ENCODE data around the gene UBIAD1.
A peak's percentile ranks its signal among the peaks of the same experiment; 100 is the strongest.

UBIAD1 gene

GRCh38 chr1:11311816-11312755 is 39.1 kb downstream of the UBIAD1 start:
- no peak for DNase-seq (ENCODE audit: low read depth)

- DNase-seq (ENCODE audit: low read depth): no peak
These were observed 42.0 kb downstream of the UBIAD1 start for GRCh38 chr1:11314959-11315358.

- DNase-seq (ENCODE audit: low read depth): no peak
These were observed 43.7 kb downstream of the UBIAD1 start for GRCh38 chr1:11316701-11317100.

GRCh38 chr1:11318982-11319381 is 46.0 kb downstream of the UBIAD1 start:
- DNase-seq (ENCODE audit: low read depth): no peak

GRCh38 chr1:11320153-11320936 is 47.3 kb downstream of the UBIAD1 start:
- DNase-seq (ENCODE audit: low read depth): peak; percentile 31

GRCh38 chr1:11321656-11322491 is 48.9 kb downstream of the UBIAD1 start:
- no peak for DNase-seq (ENCODE audit: low read depth)

- DNase-seq (ENCODE audit: low read depth): no peak
These were observed 51.7 kb downstream of the UBIAD1 start for GRCh38 chr1:11324567-11325165.

GRCh38 chr1:11326070-11326469 is 53.1 kb downstream of the UBIAD1 start:
- DNase-seq (ENCODE audit: low read depth): no peak

- no peak for DNase-seq (ENCODE audit: low read depth)
These were observed 55.4 kb downstream of the UBIAD1 start for GRCh38 chr1:11328444-11328843.

- no peak for DNase-seq (ENCODE audit: low read depth)
These were observed 57.4 kb downstream of the UBIAD1 start for GRCh38 chr1:11330411-11330810.

GRCh38 chr1:11331036-11331944 is 58.3 kb downstream of the UBIAD1 start:
- DNase-seq (ENCODE audit: low read depth): no peak

- no peak for DNase-seq (ENCODE audit: low read depth)
These were observed 59.0 kb downstream of the UBIAD1 start for GRCh38 chr1:11331945-11332546.

- DNase-seq (ENCODE audit: low read depth): no peak
These were observed 60.6 kb downstream of the UBIAD1 start for GRCh38 chr1:11333631-11334030.

- no peak for DNase-seq (ENCODE audit: low read depth)
These were observed 61.3 kb downstream of the UBIAD1 start for GRCh38 chr1:11334261-11334804.

GRCh38 chr1:11334821-11335220 is 61.8 kb downstream of the UBIAD1 start:
- DNase-seq (ENCODE audit: low read depth): no peak

- DNase-seq (ENCODE audit: low read depth): no peak
These were observed 62.5 kb downstream of the UBIAD1 start for GRCh38 chr1:11335417-11336056.

- DNase-seq (ENCODE audit: low read depth): peak; percentile 63
These were observed 64.6 kb downstream of the UBIAD1 start for GRCh38 chr1:11337580-11338073.
